H7 (cell line): ENCODE data around the gene FIBCD1. TPM values are rescaled to one million over a fixed set of nuclear protein-coding genes. Genes with fewer than 3 reads are reported as not detected.

Source experiments
- DNase-seq: peaks from one replicate; pipeline ENCODE4 v3.0.0; 2012
- H3K27me3 ChIP-seq: 2 replicates; pipeline ENCODE4 v1.6.0; 2011; ENCODE audit warnings: mild to moderate bottlenecking, low read length; ENCODE audit not compliant: control insufficient read depth, insufficient read depth
- H3K36me3 ChIP-seq: replicated peaks from 2 replicates; pipeline ENCODE4 v1.5.1; 2011; ENCODE audit warnings: low read length; ENCODE audit not compliant: control insufficient read depth, insufficient read depth
- H3K4me3 ChIP-seq: 2 replicates; pipeline ENCODE4 v1.5.1; 2011; ENCODE audit warnings: low read depth, mild to moderate bottlenecking, control low read depth, low read length, moderate library complexity; ENCODE audit not compliant: insufficient read depth
- total RNA-seq: library from RNA; depleted of rRNA; stranded (reverse); fragments of >200 nt; shearing (Covaris generic); gene quantifications from 2 replicates; pipeline ENCODE4 v1.2.3, GENCODE V29; 2014

FIBCD1 gene
- total RNA-seq, 1 experiment from 2014 or later, result 6.2 TPM

GRCh38 chr9:130879863-130880411 lies 59.1 kb downstream of the FIBCD1 start:
- Histone ChIP-seq H3K27me3 (no peaks in the 10 kb centered on the region), H3K36me3 (peaks cover 40% of the 10 kb centered on the region), H3K4me3 (no peak overlapping the region)
- no peak for DNase-seq

- DNase-seq, result no peak
- Histone ChIP-seq H3K4me3 (no peak overlapping the region), H3K27me3 (no peaks in the 10 kb centered on the region), H3K36me3 (peaks cover 48% of the 10 kb centered on the region)
Observed at GRCh38 chr9:130878295-130878694, 60.8 kb downstream of the FIBCD1 start.

- DNase-seq, result no peak
- peaks cover 56% of the 10 kb centered on the region for H3K36me3 ChIP-seq
- no peaks in the 10 kb centered on the region for H3K27me3 ChIP-seq
- no peak overlapping the region for H3K4me3 ChIP-seq
Observed at GRCh38 chr9:130877300-130877699, 61.7 kb downstream of the FIBCD1 start.

GRCh38 chr9:130874783-130875182 lies 64.3 kb downstream of the FIBCD1 start:
- peaks cover 46% of the 10 kb centered on the region for H3K36me3 ChIP-seq
- H3K27me3 ChIP-seq, result no peaks in the 10 kb centered on the region
- H3K4me3 ChIP-seq, result no peak overlapping the region
- no peak for DNase-seq

GRCh38 chr9:130873966-130874365 lies 65.1 kb downstream of the FIBCD1 start:
- peaks cover 40% of the 10 kb centered on the region for H3K36me3 ChIP-seq

GRCh38 chr9:130872912-130873503 lies 66.0 kb downstream of the FIBCD1 start:
- DNase-seq, result no peak
- H3K36me3 ChIP-seq, result peaks cover 36% of the 10 kb centered on the region
- H3K27me3 ChIP-seq, result no peaks in the 10 kb centered on the region
- H3K4me3 ChIP-seq, result no peak overlapping the region

More at GRCh38 chr9:130873966-130874365, 65.1 kb downstream of the FIBCD1 start:
- DNase-seq, result no peak
- Histone ChIP-seq H3K4me3 (no peak overlapping the region), H3K27me3 (no peaks in the 10 kb centered on the region)

GRCh38 chr9:130872508-130872907 lies 66.5 kb downstream of the FIBCD1 start:
- DNase-seq, result no peak
- H3K36me3 ChIP-seq, result peaks cover 37% of the 10 kb centered on the region
- no peaks in the 10 kb centered on the region for H3K27me3 ChIP-seq
- H3K4me3 ChIP-seq, result no peak overlapping the region

- no peak for DNase-seq
- Histone ChIP-seq H3K36me3 (peaks cover 36% of the 10 kb centered on the region), H3K4me3 (no peak overlapping the region), H3K27me3 (no peaks in the 10 kb centered on the region)
Observed at GRCh38 chr9:130872093-130872492, 67.0 kb downstream of the FIBCD1 start.

GRCh38 chr9:130871395-130872062 lies 67.5 kb downstream of the FIBCD1 start:
- Histone ChIP-seq H3K36me3 (peaks cover 36% of the 10 kb centered on the region), H3K27me3 (no peaks in the 10 kb centered on the region), H3K4me3 (no peak overlapping the region)
- no peak for DNase-seq

- Histone ChIP-seq H3K27me3 (no peaks in the 10 kb centered on the region), H3K36me3 (peaks cover 36% of the 10 kb centered on the region), H3K4me3 (no peak overlapping the region)
- no peak for DNase-seq
Observed at GRCh38 chr9:130870491-130871381, 68.3 kb downstream of the FIBCD1 start.

- H3K36me3 ChIP-seq, result peaks cover 29% of the 10 kb centered on the region
- no peak overlapping the region for H3K4me3 ChIP-seq
- no peaks in the 10 kb centered on the region for H3K27me3 ChIP-seq
- no peak for DNase-seq
Observed at GRCh38 chr9:130869250-130869649, 69.8 kb downstream of the FIBCD1 start.

- peaks cover 24% of the 10 kb centered on the region for H3K36me3 ChIP-seq
- no peaks in the 10 kb centered on the region for H3K27me3 ChIP-seq
- no peak overlapping the region for H3K4me3 ChIP-seq
- DNase-seq, result no peak
Observed at GRCh38 chr9:130868230-130868629, 70.8 kb downstream of the FIBCD1 start.

GRCh38 chr9:130867556-130867955 lies 71.5 kb downstream of the FIBCD1 start:
- H3K4me3 ChIP-seq, result no peak overlapping the region
- H3K36me3 ChIP-seq, result peaks cover 19% of the 10 kb centered on the region
- no peaks in the 10 kb centered on the region for H3K27me3 ChIP-seq
- no peak for DNase-seq

GRCh38 chr9:130866474-130866965 lies 72.5 kb downstream of the FIBCD1 start:
- H3K4me3 ChIP-seq, result no peak overlapping the region
- H3K27me3 ChIP-seq, result no peaks in the 10 kb centered on the region
- peak; percentile 87 for DNase-seq
- H3K36me3 ChIP-seq, result peaks cover 16% of the 10 kb centered on the region
